ENCODE results near the gene SSBP3.
A peak's percentile ranks its signal among the peaks of the same experiment; 100 is the strongest.

The SSBP3 gene

GRCh38 chr1:54221867-54222484 lies 184.2 kb downstream of the SSBP3 start:
- Histone ChIP-seq H3K36me3 (ENCODE audit: insufficient read depth, insufficient read length, low read length) (peaks cover 75% of the 10 kb centered on the region), H3K9me3 (ENCODE audit: insufficient read depth, low read length) (no peaks in the 10 kb centered on the region), H3K4me1 (ENCODE audit: insufficient read depth, insufficient read length) (peaks cover 39% of the 10 kb centered on the region), H3K27me3 (ENCODE audit: insufficient read depth, insufficient read length) (no peaks in the 10 kb centered on the region), H3K9ac (ENCODE audit: insufficient read length, low read depth) (peak overlapping the region; percentile 22), H3K4me3 (ENCODE audit: insufficient read length, low read depth) (no peak overlapping the region)
- no peak for TF ChIP-seq SUZ12 (IDR thresholded peaks at IDR 0.05; ENCODE audit: extremely low read depth, insufficient read depth, insufficient read length)
- no peak for TF ChIP-seq YY1 (IDR thresholded peaks at IDR 0.05; ENCODE audit: insufficient read depth, insufficient read length)
- no peak for TF ChIP-seq ZNF274 (IDR thresholded peaks at IDR 0.05; ENCODE audit: low read depth, low read length)
- DNase-seq (ENCODE audit: low read depth, low spot score): no peak

GRCh38 chr1:54221113-54221834 lies 184.9 kb downstream of the SSBP3 start:
- no peak for DNase-seq (ENCODE audit: low read depth, low spot score)
- no peaks in the 10 kb centered on the region for H3K27me3 ChIP-seq (ENCODE audit: insufficient read depth, insufficient read length)
- no peak overlapping the region for H3K4me3 ChIP-seq (ENCODE audit: insufficient read length, low read depth)
- TF ChIP-seq ZNF274 (IDR thresholded peaks at IDR 0.05; ENCODE audit: low read depth, low read length): no peak
- no peaks in the 10 kb centered on the region for H3K9me3 ChIP-seq (ENCODE audit: insufficient read depth, low read length)
- no peak overlapping the region for H3K9ac ChIP-seq (ENCODE audit: insufficient read length, low read depth)
- H3K36me3 ChIP-seq (ENCODE audit: insufficient read depth, insufficient read length, low read length): peaks cover 81% of the 10 kb centered on the region
- peaks cover 39% of the 10 kb centered on the region for H3K4me1 ChIP-seq (ENCODE audit: insufficient read depth, insufficient read length)

- TF ChIP-seq YY1 (IDR thresholded peaks at IDR 0.05; ENCODE audit: insufficient read depth, insufficient read length): no peak
- TF ChIP-seq ZNF274 (IDR thresholded peaks at IDR 0.05; ENCODE audit: low read depth, low read length): no peak
- TF ChIP-seq SUZ12 (IDR thresholded peaks at IDR 0.05; ENCODE audit: extremely low read depth, insufficient read depth, insufficient read length): no peak
- H3K4me3 ChIP-seq (ENCODE audit: insufficient read length, low read depth): no peak overlapping the region
- no peaks in the 10 kb centered on the region for H3K27me3 ChIP-seq (ENCODE audit: insufficient read depth, insufficient read length)
- DNase-seq (ENCODE audit: low read depth, low spot score): no peak
- H3K9ac ChIP-seq (ENCODE audit: insufficient read length, low read depth): no peak overlapping the region
- no peaks in the 10 kb centered on the region for H3K9me3 ChIP-seq (ENCODE audit: insufficient read depth, low read length)
- peaks cover 82% of the 10 kb centered on the region for H3K36me3 ChIP-seq (ENCODE audit: insufficient read depth, insufficient read length, low read length)
- H3K4me1 ChIP-seq (ENCODE audit: insufficient read depth, insufficient read length): peaks cover 32% of the 10 kb centered on the region
These were observed 186.0 kb downstream of the SSBP3 start for GRCh38 chr1:54220004-54220811.

GRCh38 chr1:54219688-54220003 lies 186.5 kb downstream of the SSBP3 start:
- Histone ChIP-seq H3K4me1 (ENCODE audit: insufficient read depth, insufficient read length) (peaks cover 32% of the 10 kb centered on the region), H3K9ac (ENCODE audit: insufficient read length, low read depth) (no peak overlapping the region), H3K36me3 (ENCODE audit: insufficient read depth, insufficient read length, low read length) (peaks cover 83% of the 10 kb centered on the region), H3K27me3 (ENCODE audit: insufficient read depth, insufficient read length) (no peaks in the 10 kb centered on the region), H3K9me3 (ENCODE audit: insufficient read depth, low read length) (no peaks in the 10 kb centered on the region), H3K4me3 (ENCODE audit: insufficient read length, low read depth) (no peak overlapping the region)
- no peak for TF ChIP-seq SUZ12 (IDR thresholded peaks at IDR 0.05; ENCODE audit: extremely low read depth, insufficient read depth, insufficient read length)
- no peak for TF ChIP-seq ZNF274 (IDR thresholded peaks at IDR 0.05; ENCODE audit: low read depth, low read length)
- TF ChIP-seq YY1 (IDR thresholded peaks at IDR 0.05; ENCODE audit: insufficient read depth, insufficient read length): no peak
- no peak for DNase-seq (ENCODE audit: low read depth, low spot score)

- DNase-seq (ENCODE audit: low read depth, low spot score): no peak
- peaks cover 87% of the 10 kb centered on the region for H3K36me3 ChIP-seq (ENCODE audit: insufficient read depth, insufficient read length, low read length)
These were observed 187.1 kb downstream of the SSBP3 start for GRCh38 chr1:54218883-54219687.

GRCh38 chr1:54215523-54215922 lies 190.7 kb downstream of the SSBP3 start:
- no peak overlapping the region for H3K4me3 ChIP-seq (ENCODE audit: insufficient read length, low read depth)
- peaks cover 3% of the 10 kb centered on the region for H3K4me1 ChIP-seq (ENCODE audit: insufficient read depth, insufficient read length)
- no peak overlapping the region for H3K9ac ChIP-seq (ENCODE audit: insufficient read length, low read depth)
- no peaks in the 10 kb centered on the region for H3K9me3 ChIP-seq (ENCODE audit: insufficient read depth, low read length)
- TF ChIP-seq ZNF274 (IDR thresholded peaks at IDR 0.05; ENCODE audit: low read depth, low read length) (no peak), YY1 (IDR thresholded peaks at IDR 0.05; ENCODE audit: insufficient read depth, insufficient read length) (no peak), SUZ12 (IDR thresholded peaks at IDR 0.05; ENCODE audit: extremely low read depth, insufficient read depth, insufficient read length) (no peak)
- peaks cover 99% of the 10 kb centered on the region for H3K36me3 ChIP-seq (ENCODE audit: insufficient read depth, insufficient read length, low read length)
- no peak for DNase-seq (ENCODE audit: low read depth, low spot score)
- no peaks in the 10 kb centered on the region for H3K27me3 ChIP-seq (ENCODE audit: insufficient read depth, insufficient read length)

More at GRCh38 chr1:54218883-54219687, 187.1 kb downstream of the SSBP3 start:
- H3K9me3 ChIP-seq (ENCODE audit: insufficient read depth, low read length): no peaks in the 10 kb centered on the region
- peaks cover 27% of the 10 kb centered on the region for H3K4me1 ChIP-seq (ENCODE audit: insufficient read depth, insufficient read length)
- no peak overlapping the region for H3K9ac ChIP-seq (ENCODE audit: insufficient read length, low read depth)
- H3K4me3 ChIP-seq (ENCODE audit: insufficient read length, low read depth): no peak overlapping the region
- TF ChIP-seq SUZ12 (IDR thresholded peaks at IDR 0.05; ENCODE audit: extremely low read depth, insufficient read depth, insufficient read length) (no peak), YY1 (IDR thresholded peaks at IDR 0.05; ENCODE audit: insufficient read depth, insufficient read length) (no peak), ZNF274 (IDR thresholded peaks at IDR 0.05; ENCODE audit: low read depth, low read length) (no peak)
- H3K27me3 ChIP-seq (ENCODE audit: insufficient read depth, insufficient read length): no peaks in the 10 kb centered on the region
